ENCODE results near the gene MPDZ.
A peak's percentile ranks its signal among the peaks of the same experiment; 100 is the strongest.
"Not testable (repeated sequence)": the region's sequence is repeated elsewhere in the genome, so short reads cannot be mapped to it uniquely, and the experiment has no call there.

MPDZ gene

GRCh38 chr9:13228431-13228830, 51.1 kb downstream of the MPDZ start (continued):
- TF ChIP-seq ZNF561 (tag by site-specific recombination; IDR thresholded peaks at IDR 0.05; ENCODE audit: borderline replicate concordance) (no peak), ZSCAN5A (tag by site-specific recombination; IDR thresholded peaks at IDR 0.05) (no peak), AEBP2 (tag by site-specific recombination; IDR thresholded peaks at IDR 0.05; ENCODE audit: borderline replicate concordance) (no peak), REPIN1 (tag by site-specific recombination; IDR thresholded peaks at IDR 0.05; ENCODE audit: low read depth) (no peak), EGR2 (tag by site-specific recombination; IDR thresholded peaks at IDR 0.05; ENCODE audit: low read depth) (no peak), ZNF585B (tag by site-specific recombination; IDR thresholded peaks at IDR 0.05) (no peak)

- no peak overlapping the region for H3K4me3 ChIP-seq (ENCODE audit: low read depth, low read length)
These were observed 55.1 kb downstream of the MPDZ start for GRCh38 chr9:13224366-13224765.

GRCh38 chr9:13222733-13223132, 56.8 kb downstream of the MPDZ start:
- CTCF ChIA-PET: interaction anchor here (0.5 to 1.6 kb wide), 2 partner anchors 133 to 511 kb away, joined by 3 read pairs; no protein-coding TSS in a partner anchor
- H3K4me3 ChIP-seq (ENCODE audit: low read depth, low read length); H3K9me3 ChIP-seq (ENCODE audit: control insufficient read depth, insufficient read depth, low read depth, low read length); H3K4me1 ChIP-seq (ENCODE audit: control insufficient read depth, insufficient read depth, low read length); H3K27ac ChIP-seq (ENCODE audit: extremely low read depth, low read depth, low read length); POLR2A ChIA-PET: not testable (repeated sequence)
- H3K36me3 ChIP-seq (ENCODE audit: control insufficient read depth in 2 of 2, insufficient read depth in 1 of 2, low read length in 2 of 2): peaks cover 7 to 14% of the 10 kb centered on the region in 2 experiments; a peak in 2 of 3 replicates
- peak; percentile 94 for TF ChIP-seq MZF1 (tag by site-specific recombination; IDR thresholded peaks at IDR 0.05; ENCODE audit: borderline replicate concordance)

More at GRCh38 chr9:13224366-13224765, 55.1 kb downstream of the MPDZ start:
- Histone ChIP-seq H3K9me3 (ENCODE audit: control insufficient read depth, insufficient read depth, low read depth, low read length) (no peaks in the 10 kb centered on the region), H3K27ac (ENCODE audit: extremely low read depth, low read depth, low read length) (no peak overlapping the region), H3K4me1 (ENCODE audit: control insufficient read depth, insufficient read depth, low read length) (no peaks in the 10 kb centered on the region), H3K36me3 (ENCODE audit: control insufficient read depth in 2 of 2, insufficient read depth in 1 of 2, low read length in 2 of 2) (peaks cover 4 to 12% of the 10 kb centered on the region in 2 experiments; a peak in 2 of 3 replicates)
- ChIA-PET CTCF (interaction anchor here (0.9 kb wide), 2 partner anchors 10 to 127 kb away, joined by 3 read pairs; no protein-coding TSS in a partner anchor), POLR2A (no interaction called here)
- no peak for TF ChIP-seq ZNF350 (tag by site-specific recombination; IDR thresholded peaks at IDR 0.05)
- no peak for TF ChIP-seq ZNF639 (tag by site-specific recombination; IDR thresholded peaks at IDR 0.05)
- TF ChIP-seq ZNF426 (tag by site-specific recombination; IDR thresholded peaks at IDR 0.05): no peak
- TF ChIP-seq ZNF174 (tag by site-specific recombination; IDR thresholded peaks at IDR 0.05): no peak

- Histone ChIP-seq H3K36me3 (ENCODE audit: control insufficient read depth in 2 of 2, insufficient read depth in 1 of 2, low read length in 2 of 2) (peaks cover 7 to 14% of the 10 kb centered on the region in 2 experiments; a peak in 2 of 3 replicates), H3K4me3 (ENCODE audit: low read depth, low read length) (no peak overlapping the region), H3K9me3 (ENCODE audit: control insufficient read depth, insufficient read depth, low read depth, low read length) (no peaks in the 10 kb centered on the region), H3K27ac (ENCODE audit: extremely low read depth, low read depth, low read length) (no peak overlapping the region), H3K4me1 (ENCODE audit: control insufficient read depth, insufficient read depth, low read length) (no peaks in the 10 kb centered on the region)
- CTCF ChIA-PET: interaction anchor here (1.6 to 1.9 kb wide), 2 partner anchors 130 to 132 kb away, joined by 3 to 4 read pairs; no protein-coding TSS in a partner anchor
- POLR2A ChIA-PET: no interaction called here
- TF ChIP-seq ZEB2 (tag by site-specific recombination; IDR thresholded peaks at IDR 0.05) (no peak), BCL11A (tag by site-specific recombination; IDR thresholded peaks at IDR 0.05; ENCODE audit: low read depth) (no peak), ZNF555 (tag by site-specific recombination; conservative IDR thresholded peaks at IDR 0.05) (no peak), REPIN1 (tag by site-specific recombination; IDR thresholded peaks at IDR 0.05; ENCODE audit: low read depth) (no peak), HOXC10 (CRISPR knock-in tag; IDR thresholded peaks at IDR 0.05) (no peak), ZNF513 (tag by site-specific recombination; IDR thresholded peaks at IDR 0.05) (no peak), ZNF510 (tag by site-specific recombination; IDR thresholded peaks at IDR 0.05; ENCODE audit: insufficient replicate concordance) (no peak), ZNF214 (tag by site-specific recombination; IDR thresholded peaks at IDR 0.05; ENCODE audit: borderline replicate concordance) (no peak), MZF1 (tag by site-specific recombination; IDR thresholded peaks at IDR 0.05; ENCODE audit: borderline replicate concordance) (no peak), ZNF610 (tag by site-specific recombination; IDR thresholded peaks at IDR 0.05; ENCODE audit: borderline replicate concordance) (no peak), ZBTB44 (tag by site-specific recombination; IDR thresholded peaks at IDR 0.05) (no peak)
These were observed 57.8 kb downstream of the MPDZ start for GRCh38 chr9:13221741-13222140.
